Upper lobe of right lung (tissue), 1 donor: ENCODE data around the gene RARG. TPM values are rescaled to one million over a fixed set of nuclear protein-coding genes. Genes with fewer than 3 reads are reported as not detected.

Experiments used
- ATAC-seq: fragments of 200-7000 bp; cut with Tn5 transposase; one replicate; pipeline ENCODE4 v1.9.1; 2020; ENCODE audit warnings: mild to moderate bottlenecking, moderate library complexity
- DNase-seq: peaks from one replicate; pipeline ENCODE4 v3.0.0-alpha.2; 2020
- H3K27ac ChIP-seq: fragments of 200-600 bp; one replicate; pipeline ENCODE4 v1.8.0; 2022
- H3K27me3 ChIP-seq: fragments of 200-600 bp; one replicate; pipeline ENCODE4 v1.8.0; 2022; ENCODE audit warnings: mild to moderate bottlenecking
- H3K36me3 ChIP-seq: fragments of 200-600 bp; one replicate; pipeline ENCODE4 v1.8.0; 2022
- H3K4me1 ChIP-seq: fragments of 200-600 bp; one replicate; pipeline ENCODE4 v1.8.0; 2022
- H3K4me3 ChIP-seq: fragments of 200-600 bp; one replicate; pipeline ENCODE4 v1.8.0; 2022; ENCODE audit warnings: mild to moderate bottlenecking
- H3K9me3 ChIP-seq: fragments of 200-600 bp; one replicate; pipeline ENCODE4 v1.8.0; 2022
- CTCF ChIP-seq: fragments of 200-600 bp; IDR thresholded peaks from one replicate; pipeline ENCODE4 v1.8.0; 2022; ENCODE audit warnings: antibody characterized with exemption
- intact Hi-C: fragments of 100-400 bp; cut with DNase I; formaldehyde crosslinking; loops from one replicate; pipeline ENCODE4 v1.11.0; 2022
- total RNA-seq: library from RNA; stranded (reverse); fragmentation: NEBNext Ultra II Directional; extraction: Animal tissue kit (Norgen Biotek cat#: 25700); gene quantifications from one replicate; pipeline ENCODE4 v1.2.1, GENCODE V29; 2021
- donor health status: DM: no; HTN: yes; CAD: no; lungs with severe emphysema.

RARG gene
- total RNA-seq, 1 donor from 2014 or later = 23.8 TPM

DNA sequence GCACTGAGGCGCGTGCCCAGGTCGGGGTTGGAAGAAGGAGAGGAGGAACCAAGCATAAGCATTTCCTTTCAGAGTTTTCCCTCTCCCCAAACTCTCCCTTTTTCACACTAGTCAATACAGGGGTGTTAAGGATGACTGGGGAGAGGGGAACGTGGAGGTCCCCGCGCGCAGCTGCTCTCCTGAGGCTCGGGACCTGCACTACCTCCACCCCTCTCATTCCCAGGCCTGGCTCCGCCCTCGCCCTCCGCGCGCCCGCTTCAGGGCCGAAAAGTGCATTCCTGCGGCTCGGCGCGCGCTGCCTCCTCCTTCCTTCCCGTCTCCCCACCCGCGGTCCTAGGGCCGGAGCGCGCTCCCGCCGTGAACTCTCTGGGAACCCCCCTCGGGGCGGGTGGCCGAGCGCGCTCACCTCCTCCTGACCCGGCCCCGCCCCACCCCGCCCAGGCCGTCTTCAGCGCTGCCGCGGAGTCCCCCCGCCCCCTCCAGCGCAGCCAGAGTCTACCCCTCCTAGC, 11.3 kb downstream of the RARG start:
- Histone ChIP-seq H3K27ac (peak overlapping the region; percentile 99), H3K4me1 (peaks cover 68% of the 10 kb centered on the region), H3K9me3 (no peaks in the 10 kb centered on the region), H3K27me3 (no peaks in the 10 kb centered on the region), H3K36me3 (no peaks in the 10 kb centered on the region), H3K4me3 (peak overlapping the region; percentile 79)
- ATAC-seq (peak; percentile 87), DNase-seq (peak; percentile 98)
- TF ChIP-seq CTCF = no peak
- intact Hi-C loops = no loop called here

GRCh38 chr12:53219956-53220693, 11.9 kb downstream of the RARG start:
- intact Hi-C loops = loop anchor here (10.0 kb wide), 1 partner anchor 65 kb away; no protein-coding TSS in a partner anchor
- H3K9me3 ChIP-seq = no peaks in the 10 kb centered on the region
- H3K27ac ChIP-seq = peak overlapping the region; percentile 99
- peaks cover 2% of the 10 kb centered on the region for H3K36me3 ChIP-seq
- peaks cover 71% of the 10 kb centered on the region for H3K4me1 ChIP-seq
- ATAC-seq (peak; percentile 3), DNase-seq (peak; percentile 84)
- TF ChIP-seq CTCF = no peak
- H3K27me3 ChIP-seq = no peaks in the 10 kb centered on the region
- peak overlapping the region; percentile 79 for H3K4me3 ChIP-seq

GRCh38 chr12:53219292-53219955, 12.6 kb downstream of the RARG start:
- TF ChIP-seq CTCF = no peak
- intact Hi-C loops = loop anchor here (10.0 kb wide), 1 partner anchor 65 kb away; no protein-coding TSS in a partner anchor
- peaks cover 9% of the 10 kb centered on the region for H3K36me3 ChIP-seq
- ATAC-seq = no peak
- H3K27me3 ChIP-seq = no peaks in the 10 kb centered on the region
- no peaks in the 10 kb centered on the region for H3K9me3 ChIP-seq
- peaks cover 70% of the 10 kb centered on the region for H3K4me1 ChIP-seq
- H3K4me3 ChIP-seq = peak overlapping the region; percentile 79
- peak overlapping the region; percentile 99 for H3K27ac ChIP-seq
- peak; percentile 76 for DNase-seq

GRCh38 chr12:53218551-53219291, 13.3 kb downstream of the RARG start:
- Histone ChIP-seq H3K4me3 (peak overlapping the region; percentile 79), H3K27ac (peak overlapping the region; percentile 99), H3K36me3 (peaks cover 16% of the 10 kb centered on the region), H3K27me3 (no peaks in the 10 kb centered on the region), H3K9me3 (no peaks in the 10 kb centered on the region), H3K4me1 (peaks cover 70% of the 10 kb centered on the region)
- intact Hi-C loops = loop anchor here (10.0 kb wide), 1 partner anchor 66 kb away; no protein-coding TSS in a partner anchor
- TF ChIP-seq CTCF = no peak
- no peak for DNase-seq
- ATAC-seq = no peak

DNA sequence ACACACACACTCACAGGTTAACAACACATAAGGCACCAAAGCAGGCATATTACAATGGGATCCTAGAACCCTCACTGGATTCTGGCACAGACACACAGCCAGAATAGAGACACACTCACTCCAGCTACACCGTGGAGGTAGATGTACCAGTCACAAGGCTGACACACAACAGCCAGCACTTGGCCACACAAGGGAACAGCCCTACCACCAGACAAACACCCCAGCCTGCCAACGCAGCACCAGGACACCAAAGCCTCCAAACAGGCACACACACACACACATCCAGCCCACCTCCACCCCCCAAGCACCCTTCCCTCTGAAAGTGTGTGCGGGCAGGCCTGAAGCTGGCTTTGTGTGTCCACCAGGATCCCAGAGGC, 14.1 kb downstream of the RARG start:
- TF ChIP-seq CTCF = no peak
- Histone ChIP-seq H3K27me3 (no peaks in the 10 kb centered on the region), H3K36me3 (peaks cover 23% of the 10 kb centered on the region), H3K4me3 (peak overlapping the region; percentile 79), H3K9me3 (no peaks in the 10 kb centered on the region), H3K27ac (peak overlapping the region; percentile 99), H3K4me1 (peaks cover 69% of the 10 kb centered on the region)
- DNase-seq (no peak), ATAC-seq (no peak)
- intact Hi-C loops = loop anchor here (10.0 kb wide), 1 partner anchor 67 kb away; no protein-coding TSS in a partner anchor
